ENCODE results near the gene SLC25A51.
"Not testable (repeated sequence)": the region's sequence is repeated elsewhere in the genome, so short reads cannot be mapped to it uniquely, and the experiment has no call there.

SLC25A51 gene

DNA sequence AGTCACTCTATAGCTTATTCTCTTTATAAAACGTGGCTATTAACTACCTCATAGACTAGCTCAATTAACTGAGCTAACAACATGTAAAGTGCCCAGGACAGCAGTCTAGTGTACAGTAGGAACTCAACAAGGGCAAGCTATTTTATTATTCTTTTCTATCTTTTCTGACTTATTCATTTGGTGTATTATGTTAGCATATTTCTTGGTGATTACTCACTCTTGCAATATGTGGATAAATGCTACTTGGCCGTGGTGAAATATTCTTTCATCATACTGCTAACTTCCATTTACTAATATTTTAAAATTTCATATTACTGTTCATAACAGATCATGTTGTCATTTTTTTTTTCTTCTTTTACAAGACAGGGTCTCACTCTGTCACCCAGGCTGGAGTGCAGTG lies 4.9 kb downstream of the SLC25A51 start:
- Histone ChIP-seq H3K27me3 (ENCODE audit: low read depth) (no peaks in the 10 kb centered on the region), H3K4me3 (no peak overlapping the region), H3K9me3 (no peaks in the 10 kb centered on the region), H3K4me1 (peaks cover 6% of the 10 kb centered on the region), H3K36me3 (replicated peaks) (peaks cover 37% of the 10 kb centered on the region)
- in situ Hi-C loops (cut with MboI; ENCODE audit: low sequenced_read_pairs): no loop called here
- DNase-seq (ENCODE audit: low spot score in 2 of 2): no peak

DNA sequence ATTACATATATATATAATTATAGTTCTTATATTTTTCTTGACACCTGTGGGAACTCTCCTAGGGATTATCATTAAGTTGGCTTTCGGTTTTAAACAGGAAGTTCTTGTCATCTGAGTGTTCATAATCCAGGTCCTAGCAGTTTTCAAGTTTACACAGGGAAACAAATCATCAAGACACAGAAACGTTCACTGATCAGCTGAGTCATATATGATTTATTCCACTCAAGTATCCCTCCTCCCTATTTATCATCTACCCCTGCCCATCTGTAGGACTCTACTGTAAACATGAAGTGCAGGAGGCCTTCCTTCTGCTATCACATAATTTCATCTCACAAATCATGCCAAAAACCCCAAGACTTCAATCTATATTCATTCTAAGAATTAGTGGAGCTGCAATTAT lies 6.3 kb downstream of the SLC25A51 start:
- H3K4me3 ChIP-seq: no peak overlapping the region
- no peaks in the 10 kb centered on the region for H3K27me3 ChIP-seq (ENCODE audit: low read depth)
- peaks cover 49% of the 10 kb centered on the region for H3K36me3 ChIP-seq (replicated peaks)
- no peak for DNase-seq (ENCODE audit: low spot score in 2 of 2)
- H3K9me3 ChIP-seq: no peaks in the 10 kb centered on the region
- H3K4me1 ChIP-seq: peaks cover 6% of the 10 kb centered on the region
- in situ Hi-C loops (cut with MboI; ENCODE audit: low sequenced_read_pairs): no loop called here

GRCh38 chr9:37892063-37892462 lies 11.9 kb downstream of the SLC25A51 start:
- peaks cover 39% of the 10 kb centered on the region for H3K36me3 ChIP-seq (replicated peaks)
- H3K9me3 ChIP-seq: no peaks in the 10 kb centered on the region
- H3K4me3 ChIP-seq: no peak overlapping the region
- no peaks in the 10 kb centered on the region for H3K27me3 ChIP-seq (ENCODE audit: low read depth)
- H3K4me1 ChIP-seq: no peaks in the 10 kb centered on the region
- in situ Hi-C loops (cut with MboI; ENCODE audit: low sequenced_read_pairs): no loop called here
- DNase-seq (ENCODE audit: low spot score in 2 of 2): no peak

DNA sequence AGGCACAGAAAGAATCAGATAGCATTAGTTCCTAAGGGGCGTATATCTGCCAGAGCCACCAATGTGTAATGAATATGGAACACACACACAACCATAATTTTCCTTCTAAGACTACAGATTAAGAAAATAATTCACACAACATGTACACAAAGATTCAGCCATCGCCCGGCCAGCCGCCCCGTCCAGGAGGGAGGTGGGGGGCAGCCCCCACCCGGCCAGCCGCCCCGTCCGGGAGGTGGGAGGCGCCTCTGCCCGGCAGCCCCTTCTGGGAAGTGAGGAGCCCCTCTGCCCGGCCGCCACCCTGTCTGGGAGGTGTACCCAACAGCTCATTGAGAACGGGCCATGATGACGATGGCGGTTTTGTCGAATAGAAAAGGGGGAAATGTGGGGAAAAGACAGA lies 12.9 kb downstream of the SLC25A51 start:
- H3K4me3 ChIP-seq; H3K27me3 ChIP-seq (ENCODE audit: low read depth); DNase-seq (ENCODE audit: low spot score in 2 of 2); H3K9me3 ChIP-seq; in situ Hi-C loops (cut with MboI; ENCODE audit: low sequenced_read_pairs); H3K4me1 ChIP-seq: not testable (repeated sequence)
- peaks cover 32% of the 10 kb centered on the region for H3K36me3 ChIP-seq (replicated peaks)

DNA sequence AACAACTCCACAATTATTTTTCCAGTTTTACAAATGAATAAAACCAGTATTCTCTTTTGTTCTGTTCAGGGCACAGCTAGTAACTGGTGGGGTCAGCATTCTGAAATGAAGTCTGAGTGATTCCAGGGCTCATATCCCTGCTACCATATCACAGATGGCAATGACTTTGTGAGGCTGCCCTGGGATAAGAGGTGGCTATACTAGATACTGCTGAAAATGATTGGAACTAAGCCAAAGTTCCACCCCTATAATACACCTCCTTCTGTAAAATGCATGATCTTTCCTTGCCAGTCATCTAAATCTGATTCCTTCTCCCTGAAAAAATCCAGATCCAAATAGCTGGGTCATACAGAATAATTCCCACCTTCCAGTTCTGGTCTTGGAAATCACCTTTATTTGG lies 14.4 kb downstream of the SLC25A51 start:
- no peaks in the 10 kb centered on the region for H3K4me1 ChIP-seq
- peaks cover 24% of the 10 kb centered on the region for H3K36me3 ChIP-seq (replicated peaks)
- in situ Hi-C loops (cut with MboI; ENCODE audit: low sequenced_read_pairs): no loop called here
- no peaks in the 10 kb centered on the region for H3K27me3 ChIP-seq (ENCODE audit: low read depth)
- no peak overlapping the region for H3K4me3 ChIP-seq
- H3K9me3 ChIP-seq: no peaks in the 10 kb centered on the region
- DNase-seq (ENCODE audit: low spot score in 2 of 2): no peak

- H3K27me3 ChIP-seq (ENCODE audit: low read depth); H3K4me1 ChIP-seq; H3K9me3 ChIP-seq; in situ Hi-C loops (cut with MboI; ENCODE audit: low sequenced_read_pairs); DNase-seq (ENCODE audit: low spot score in 2 of 2); H3K4me3 ChIP-seq: not testable (repeated sequence)
- peaks cover 14% of the 10 kb centered on the region for H3K36me3 ChIP-seq (replicated peaks)
Observed at GRCh38 chr9:37887977-37888583, 15.8 kb downstream of the SLC25A51 start.

- Histone ChIP-seq H3K9me3 (peaks cover 4% of the 10 kb centered on the region; the same call in 1 of the 2 replicates), H3K36me3 (replicated peaks) (peaks cover 5% of the 10 kb centered on the region), H3K4me3 (no peak overlapping the region), H3K4me1 (no peaks in the 10 kb centered on the region), H3K27me3 (ENCODE audit: low read depth) (no peaks in the 10 kb centered on the region)
- in situ Hi-C loops (cut with MboI; ENCODE audit: low sequenced_read_pairs): no loop called here
- no peak for DNase-seq (ENCODE audit: low spot score in 2 of 2)
Observed at GRCh38 chr9:37880916-37881479, 22.9 kb downstream of the SLC25A51 start.

- in situ Hi-C loops (cut with MboI; ENCODE audit: low sequenced_read_pairs): no loop called here
- peaks cover 4% of the 10 kb centered on the region; the same call in 1 of the 2 replicates for H3K9me3 ChIP-seq
- H3K36me3 ChIP-seq (replicated peaks): peaks cover 3% of the 10 kb centered on the region; the same call in 1 of the 2 replicates
- no peak for DNase-seq (ENCODE audit: low spot score in 2 of 2)
- H3K4me1 ChIP-seq: no peaks in the 10 kb centered on the region
- no peak overlapping the region for H3K4me3 ChIP-seq
- no peaks in the 10 kb centered on the region for H3K27me3 ChIP-seq (ENCODE audit: low read depth)
Observed at GRCh38 chr9:37876376-37876775, 27.6 kb downstream of the SLC25A51 start.

- H3K36me3 ChIP-seq (replicated peaks): peaks cover 3% of the 10 kb centered on the region; the same call in 1 of the 2 replicates
- H3K9me3 ChIP-seq: peaks cover 4% of the 10 kb centered on the region; the same call in 1 of the 2 replicates
- H3K4me3 ChIP-seq: no peak overlapping the region
- no peaks in the 10 kb centered on the region for H3K27me3 ChIP-seq (ENCODE audit: low read depth)
- in situ Hi-C loops (cut with MboI; ENCODE audit: low sequenced_read_pairs): no loop called here
- DNase-seq (ENCODE audit: low spot score in 2 of 2): no peak
- H3K4me1 ChIP-seq: no peaks in the 10 kb centered on the region
Observed at GRCh38 chr9:37873955-37874354, 30.0 kb downstream of the SLC25A51 start.

DNA sequence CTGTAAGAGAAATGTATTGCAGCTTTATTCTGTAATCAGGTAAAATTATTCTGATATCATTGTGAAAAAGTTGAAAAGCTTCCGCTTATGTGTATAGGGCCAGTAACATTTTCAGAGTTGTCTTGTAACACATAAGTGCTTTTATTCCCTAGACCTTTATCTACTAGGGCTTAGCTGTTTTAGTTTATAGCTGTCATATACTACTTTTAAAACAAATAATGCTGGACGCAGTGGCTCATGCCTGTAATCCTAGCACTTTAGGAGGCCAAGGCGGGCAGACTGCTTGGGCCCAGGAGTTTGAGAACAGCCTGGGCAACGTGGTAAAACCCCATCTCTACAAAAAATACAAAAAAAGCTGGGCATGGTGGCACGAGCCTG lies 33.1 kb downstream of the SLC25A51 start:
- DNase-seq (ENCODE audit: low spot score in 2 of 2): no peak
- peaks cover 3% of the 10 kb centered on the region; the same call in 1 of the 2 replicates for H3K36me3 ChIP-seq (replicated peaks)
- H3K4me1 ChIP-seq: no peaks in the 10 kb centered on the region
- no peak overlapping the region for H3K4me3 ChIP-seq
- no peaks in the 10 kb centered on the region for H3K9me3 ChIP-seq
- H3K27me3 ChIP-seq (ENCODE audit: low read depth): no peaks in the 10 kb centered on the region
- in situ Hi-C loops (cut with MboI; ENCODE audit: low sequenced_read_pairs): no loop called here

- in situ Hi-C loops (cut with MboI; ENCODE audit: low sequenced_read_pairs): no loop called here
- Histone ChIP-seq H3K9me3 (no peaks in the 10 kb centered on the region), H3K27me3 (ENCODE audit: low read depth) (no peaks in the 10 kb centered on the region), H3K4me3 (no peak overlapping the region), H3K4me1 (no peaks in the 10 kb centered on the region), H3K36me3 (replicated peaks) (peaks cover 3% of the 10 kb centered on the region; the same call in 1 of the 2 replicates)
- no peak for DNase-seq (ENCODE audit: low spot score in 2 of 2)
Observed at GRCh38 chr9:37870081-37870798, 33.7 kb downstream of the SLC25A51 start.

DNA sequence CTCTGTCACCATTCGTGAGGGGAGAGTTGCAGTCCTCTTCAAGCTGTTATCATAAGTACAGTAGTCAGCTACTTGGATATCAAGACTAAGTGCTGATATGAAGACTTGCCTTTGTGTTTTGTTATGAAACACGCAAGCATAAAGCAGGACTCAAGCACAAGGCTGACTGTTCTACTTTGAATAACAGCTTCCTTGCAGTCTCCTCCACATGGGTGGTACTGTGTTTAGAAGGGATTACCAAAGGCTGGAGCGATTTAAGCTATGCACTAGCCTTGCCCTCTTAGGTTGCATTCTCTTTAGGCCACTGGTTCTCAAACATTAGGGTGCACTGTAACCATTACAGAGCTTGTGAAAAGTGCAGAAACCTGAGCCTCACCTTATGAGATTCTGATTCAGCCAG lies 41.4 kb downstream of the SLC25A51 start:
- no peak for DNase-seq (ENCODE audit: low spot score in 2 of 2)
- no peak overlapping the region for H3K4me3 ChIP-seq
- in situ Hi-C loops (cut with MboI; ENCODE audit: low sequenced_read_pairs): no loop called here
- H3K36me3 ChIP-seq (replicated peaks): peaks cover 12% of the 10 kb centered on the region
- no peaks in the 10 kb centered on the region for H3K4me1 ChIP-seq
- no peaks in the 10 kb centered on the region for H3K27me3 ChIP-seq (ENCODE audit: low read depth)
- H3K9me3 ChIP-seq: no peaks in the 10 kb centered on the region

DNA sequence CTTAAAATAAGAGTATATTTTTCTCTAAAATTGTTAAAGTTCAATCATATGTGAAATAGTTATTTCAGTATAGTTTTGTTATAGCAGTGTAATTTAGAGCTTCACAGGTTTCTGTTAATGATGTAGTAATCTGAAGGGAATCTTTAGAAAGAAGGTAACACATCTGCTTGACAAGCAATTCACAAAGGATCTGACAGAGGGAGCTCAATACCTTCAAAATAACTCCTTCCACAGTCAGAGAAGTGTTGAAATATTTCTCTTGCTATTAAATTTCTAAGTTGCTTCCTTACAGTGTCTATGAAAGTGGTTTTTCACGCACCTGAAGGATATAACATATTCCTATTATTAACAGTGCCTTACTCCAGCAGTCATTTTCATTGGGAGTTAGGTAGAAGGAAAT lies 44.9 kb downstream of the SLC25A51 start:
- in situ Hi-C loops (cut with MboI; ENCODE audit: low sequenced_read_pairs): no loop called here
- no peak for DNase-seq (ENCODE audit: low spot score in 2 of 2)
- H3K27me3 ChIP-seq (ENCODE audit: low read depth): no peaks in the 10 kb centered on the region
- H3K4me1 ChIP-seq: no peaks in the 10 kb centered on the region
- peaks cover 11% of the 10 kb centered on the region for H3K36me3 ChIP-seq (replicated peaks)
- H3K4me3 ChIP-seq: no peak overlapping the region
- H3K9me3 ChIP-seq: no peaks in the 10 kb centered on the region

DNA sequence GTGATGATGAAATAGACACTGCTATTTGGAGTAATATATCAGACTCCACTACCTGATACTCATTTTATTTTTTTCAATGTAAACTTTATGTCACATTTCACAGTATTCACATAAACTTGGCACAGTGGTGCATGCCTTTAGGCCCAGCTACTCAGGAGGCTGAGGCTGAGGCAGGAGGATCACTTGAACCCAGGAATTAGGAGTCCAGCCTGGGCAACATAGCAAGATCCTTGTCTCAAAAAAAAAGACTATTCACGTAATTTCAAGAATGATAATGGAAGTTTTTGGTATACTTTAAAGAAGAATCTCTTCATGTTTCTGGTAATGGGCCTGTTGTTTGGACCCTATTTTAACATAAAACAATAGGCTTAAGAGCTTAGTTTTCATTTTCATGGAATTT lies 47.4 kb downstream of the SLC25A51 start:
- DNase-seq (ENCODE audit: low spot score in 2 of 2): no peak
- in situ Hi-C loops (cut with MboI; ENCODE audit: low sequenced_read_pairs): no loop called here
- no peaks in the 10 kb centered on the region for H3K4me1 ChIP-seq
- no peaks in the 10 kb centered on the region for H3K9me3 ChIP-seq
- no peak overlapping the region for H3K4me3 ChIP-seq
- H3K36me3 ChIP-seq (replicated peaks): peaks cover 8% of the 10 kb centered on the region
- H3K27me3 ChIP-seq (ENCODE audit: low read depth): no peaks in the 10 kb centered on the region
